ENCODE results near the gene SH3PXD2A. TPM values are rescaled to one million over a fixed set of nuclear protein-coding genes. Genes with fewer than 3 reads are reported as not detected.

SH3PXD2A gene
- total and polyA plus RNA-seq, 10 of the 15 experiments (the other 5 are each of a cell fraction or from before 2014, with no cell fraction given) = 0.63 to 14.0 (median 4.4) TPM

DNA sequence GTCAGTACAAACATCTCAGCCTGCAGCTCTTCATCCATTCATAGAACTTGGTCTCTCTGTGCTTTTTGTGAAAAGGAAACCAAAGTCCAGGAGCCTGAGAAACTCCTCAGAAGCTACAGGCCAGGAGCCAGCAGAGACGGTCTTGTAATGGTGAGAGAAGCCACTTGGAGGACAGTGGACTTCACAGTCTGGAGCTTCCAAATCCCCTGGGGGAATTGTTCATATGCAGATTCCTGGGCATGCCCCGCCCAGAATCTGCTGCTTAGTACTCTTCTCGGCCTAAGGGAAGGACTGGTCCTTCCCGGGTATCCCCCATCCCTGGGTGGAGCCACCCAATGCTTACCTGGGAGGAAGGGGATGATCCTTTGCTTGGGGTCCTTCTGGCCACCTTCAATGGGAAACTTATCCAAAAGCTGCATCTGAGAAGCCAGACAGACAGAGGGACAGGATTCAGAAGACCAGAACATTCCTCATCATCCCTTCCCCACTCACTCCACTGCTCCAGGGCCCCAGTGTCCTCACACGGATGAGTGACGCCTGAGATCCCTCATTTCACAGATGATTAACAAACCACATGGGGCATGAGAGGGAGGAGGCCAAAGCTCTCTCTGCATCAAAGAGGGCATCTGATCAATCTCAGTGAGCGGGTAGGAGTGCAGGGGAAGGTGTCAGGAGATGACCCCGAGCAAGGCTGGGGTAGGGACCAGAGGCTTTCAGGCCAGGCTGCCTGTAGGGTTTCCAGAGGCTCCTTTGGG is 88.4 kb downstream of the SH3PXD2A start (continued):
- TF ChIP-seq, protein P1, sequence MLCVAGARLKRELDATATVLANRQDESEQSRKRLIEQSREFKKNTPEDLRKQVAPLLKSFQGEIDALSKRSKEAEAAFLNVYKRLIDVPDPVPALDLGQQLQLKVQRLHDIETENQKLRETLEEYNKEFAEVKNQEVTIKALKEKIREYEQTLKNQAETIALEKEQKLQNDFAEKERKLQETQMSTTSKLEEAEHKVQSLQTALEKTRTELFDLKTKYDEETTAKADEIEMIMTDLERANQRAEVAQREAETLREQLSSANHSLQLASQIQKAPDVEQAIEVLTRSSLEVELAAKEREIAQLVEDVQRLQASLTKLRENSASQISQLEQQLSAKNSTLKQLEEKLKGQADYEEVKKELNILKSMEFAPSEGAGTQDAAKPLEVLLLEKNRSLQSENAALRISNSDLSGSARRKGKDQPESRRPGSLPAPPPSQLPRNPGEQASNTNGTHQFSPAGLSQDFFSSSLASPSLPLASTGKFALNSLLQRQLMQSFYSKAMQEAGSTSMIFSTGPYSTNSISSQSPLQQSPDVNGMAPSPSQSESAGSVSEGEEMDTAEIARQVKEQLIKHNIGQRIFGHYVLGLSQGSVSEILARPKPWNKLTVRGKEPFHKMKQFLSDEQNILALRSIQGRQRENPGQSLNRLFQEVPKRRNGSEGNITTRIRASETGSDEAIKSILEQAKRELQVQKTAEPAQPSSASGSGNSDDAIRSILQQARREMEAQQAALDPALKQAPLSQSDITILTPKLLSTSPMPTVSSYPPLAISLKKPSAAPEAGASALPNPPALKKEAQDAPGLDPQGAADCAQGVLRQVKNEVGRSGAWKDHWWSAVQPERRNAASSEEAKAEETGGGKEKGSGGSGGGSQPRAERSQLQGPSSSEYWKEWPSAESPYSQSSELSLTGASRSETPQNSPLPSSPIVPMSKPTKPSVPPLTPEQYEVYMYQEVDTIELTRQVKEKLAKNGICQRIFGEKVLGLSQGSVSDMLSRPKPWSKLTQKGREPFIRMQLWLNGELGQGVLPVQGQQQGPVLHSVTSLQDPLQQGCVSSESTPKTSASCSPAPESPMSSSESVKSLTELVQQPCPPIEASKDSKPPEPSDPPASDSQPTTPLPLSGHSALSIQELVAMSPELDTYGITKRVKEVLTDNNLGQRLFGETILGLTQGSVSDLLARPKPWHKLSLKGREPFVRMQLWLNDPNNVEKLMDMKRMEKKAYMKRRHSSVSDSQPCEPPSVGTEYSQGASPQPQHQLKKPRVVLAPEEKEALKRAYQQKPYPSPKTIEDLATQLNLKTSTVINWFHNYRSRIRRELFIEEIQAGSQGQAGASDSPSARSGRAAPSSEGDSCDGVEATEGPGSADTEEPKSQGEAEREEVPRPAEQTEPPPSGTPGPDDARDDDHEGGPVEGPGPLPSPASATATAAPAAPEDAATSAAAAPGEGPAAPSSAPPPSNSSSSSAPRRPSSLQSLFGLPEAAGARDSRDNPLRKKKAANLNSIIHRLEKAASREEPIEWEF (IDR thresholded peaks at IDR 0.05; ENCODE audit: insufficient replicate concordance, low read depth, low read length) = no peak
- no peak for TF ChIP-seq RCOR1 (conservative IDR thresholded peaks at IDR 0.05; ENCODE audit: low read depth, low read length)
- TF ChIP-seq, protein P2, sequence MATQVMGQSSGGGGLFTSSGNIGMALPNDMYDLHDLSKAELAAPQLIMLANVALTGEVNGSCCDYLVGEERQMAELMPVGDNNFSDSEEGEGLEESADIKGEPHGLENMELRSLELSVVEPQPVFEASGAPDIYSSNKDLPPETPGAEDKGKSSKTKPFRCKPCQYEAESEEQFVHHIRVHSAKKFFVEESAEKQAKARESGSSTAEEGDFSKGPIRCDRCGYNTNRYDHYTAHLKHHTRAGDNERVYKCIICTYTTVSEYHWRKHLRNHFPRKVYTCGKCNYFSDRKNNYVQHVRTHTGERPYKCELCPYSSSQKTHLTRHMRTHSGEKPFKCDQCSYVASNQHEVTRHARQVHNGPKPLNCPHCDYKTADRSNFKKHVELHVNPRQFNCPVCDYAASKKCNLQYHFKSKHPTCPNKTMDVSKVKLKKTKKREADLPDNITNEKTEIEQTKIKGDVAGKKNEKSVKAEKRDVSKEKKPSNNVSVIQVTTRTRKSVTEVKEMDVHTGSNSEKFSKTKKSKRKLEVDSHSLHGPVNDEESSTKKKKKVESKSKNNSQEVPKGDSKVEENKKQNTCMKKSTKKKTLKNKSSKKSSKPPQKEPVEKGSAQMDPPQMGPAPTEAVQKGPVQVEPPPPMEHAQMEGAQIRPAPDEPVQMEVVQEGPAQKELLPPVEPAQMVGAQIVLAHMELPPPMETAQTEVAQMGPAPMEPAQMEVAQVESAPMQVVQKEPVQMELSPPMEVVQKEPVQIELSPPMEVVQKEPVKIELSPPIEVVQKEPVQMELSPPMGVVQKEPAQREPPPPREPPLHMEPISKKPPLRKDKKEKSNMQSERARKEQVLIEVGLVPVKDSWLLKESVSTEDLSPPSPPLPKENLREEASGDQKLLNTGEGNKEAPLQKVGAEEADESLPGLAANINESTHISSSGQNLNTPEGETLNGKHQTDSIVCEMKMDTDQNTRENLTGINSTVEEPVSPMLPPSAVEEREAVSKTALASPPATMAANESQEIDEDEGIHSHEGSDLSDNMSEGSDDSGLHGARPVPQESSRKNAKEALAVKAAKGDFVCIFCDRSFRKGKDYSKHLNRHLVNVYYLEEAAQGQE (IDR thresholded peaks at IDR 0.05; ENCODE audit: low read depth, low read length) = no peak
- no peak for TF ChIP-seq IKZF1 (conservative IDR thresholded peaks at IDR 0.05)

Measured in GM12878 (cell line).